HG02870 (cell line): ENCODE results near the gene NFKBIA.
"Not testable (repeated sequence)": the region's sequence is repeated elsewhere in the genome, so short reads cannot be mapped to it uniquely, and the experiment has no call there.

Source experiments
- ATAC-seq: cut with Tn5 transposase; IDR thresholded peaks from one replicate; pipeline ENCODE4 v1.9.1; 2021; ENCODE audit warnings: mild to moderate bottlenecking, moderate library complexity; ENCODE audit not compliant: unreplicated experiment

Gene NFKBIA, protein sequence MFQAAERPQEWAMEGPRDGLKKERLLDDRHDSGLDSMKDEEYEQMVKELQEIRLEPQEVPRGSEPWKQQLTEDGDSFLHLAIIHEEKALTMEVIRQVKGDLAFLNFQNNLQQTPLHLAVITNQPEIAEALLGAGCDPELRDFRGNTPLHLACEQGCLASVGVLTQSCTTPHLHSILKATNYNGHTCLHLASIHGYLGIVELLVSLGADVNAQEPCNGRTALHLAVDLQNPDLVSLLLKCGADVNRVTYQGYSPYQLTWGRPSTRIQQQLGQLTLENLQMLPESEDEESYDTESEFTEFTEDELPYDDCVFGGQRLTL

DNA sequence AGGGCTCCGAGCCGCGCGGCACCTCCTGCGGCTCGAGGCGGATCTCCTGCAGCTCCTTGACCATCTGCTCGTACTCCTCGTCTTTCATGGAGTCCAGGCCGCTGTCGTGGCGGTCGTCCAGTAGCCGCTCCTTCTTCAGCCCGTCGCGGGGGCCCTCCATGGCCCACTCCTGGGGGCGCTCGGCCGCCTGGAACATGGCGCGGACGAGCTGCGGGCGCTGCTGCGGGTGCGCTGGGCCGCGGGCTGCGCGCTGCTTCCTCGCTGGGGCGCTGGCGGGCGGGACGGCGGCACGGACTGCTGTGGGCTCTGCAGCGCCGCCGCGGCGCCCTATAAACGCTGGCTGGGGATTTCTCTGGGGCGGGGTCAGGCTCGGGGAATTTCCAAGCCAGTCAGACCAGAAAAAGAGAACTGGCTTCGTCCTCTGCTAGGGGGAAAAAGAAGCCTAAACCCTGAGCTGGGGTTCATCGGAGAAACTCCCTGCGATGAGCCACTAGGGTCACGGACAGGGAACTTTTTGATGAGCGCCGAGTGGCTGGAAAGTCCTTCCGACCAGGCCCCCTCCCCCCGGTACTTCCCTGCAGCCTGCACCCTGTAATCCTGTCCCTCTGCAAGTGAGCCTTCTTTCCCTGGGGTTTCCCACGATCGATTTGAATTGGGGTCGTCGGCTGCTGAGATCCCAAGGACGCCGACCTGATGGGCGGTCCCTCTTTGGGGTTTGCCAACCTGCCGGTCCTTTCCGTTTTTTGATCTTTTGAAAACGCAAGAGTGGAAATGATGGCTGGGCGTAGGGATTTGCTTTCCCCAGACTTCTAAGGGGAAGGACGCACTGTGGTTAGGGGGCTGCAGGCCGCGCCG, at the start of gene NFKBIA:
NFKBIA (minus strand) TSS at position 301 of the 855 bp plus-strand sequence; CDS start at position 196, 105 bp downstream.
- peak; percentile 57 for ATAC-seq

DNA sequence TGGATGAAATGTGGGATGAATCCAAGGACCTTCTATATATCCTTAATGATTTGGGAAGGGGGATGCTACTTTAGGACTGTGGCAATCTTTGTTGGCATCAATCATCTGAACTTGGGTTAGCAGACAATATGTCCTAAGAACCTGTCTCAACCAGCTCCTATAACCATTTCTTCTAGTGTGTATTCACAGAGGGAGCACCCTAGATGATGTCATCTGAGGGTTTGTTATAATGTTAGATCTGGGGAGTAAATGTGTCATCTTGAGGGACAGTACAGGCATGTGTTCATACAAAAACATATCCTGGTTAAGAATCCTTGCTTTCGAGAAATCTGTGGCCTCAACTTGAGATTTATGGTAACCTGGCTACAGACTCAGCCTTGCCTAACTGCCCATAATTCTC, 41.9 kb upstream of the NFKBIA start:
- no peak for ATAC-seq

DNA sequence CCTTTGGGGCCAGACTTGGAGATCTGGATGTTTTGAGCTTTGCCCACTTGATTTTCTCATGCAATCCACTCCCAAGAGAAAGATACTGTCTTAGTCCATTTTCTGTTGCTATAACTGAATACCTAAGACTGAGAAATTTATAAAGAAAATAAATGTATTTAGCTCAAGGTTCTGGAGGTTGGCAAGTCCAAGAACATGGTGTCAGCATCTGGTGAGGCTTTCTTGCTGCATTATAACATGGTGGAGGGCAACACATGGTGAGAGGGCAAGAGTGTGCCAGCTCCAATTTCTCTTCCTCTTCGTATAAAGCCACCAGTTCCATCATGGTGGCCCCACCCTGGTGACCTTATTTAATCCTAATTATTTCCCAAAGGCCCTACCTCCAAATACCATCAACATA, 39.6 kb upstream of the NFKBIA start:
- no peak for ATAC-seq

DNA sequence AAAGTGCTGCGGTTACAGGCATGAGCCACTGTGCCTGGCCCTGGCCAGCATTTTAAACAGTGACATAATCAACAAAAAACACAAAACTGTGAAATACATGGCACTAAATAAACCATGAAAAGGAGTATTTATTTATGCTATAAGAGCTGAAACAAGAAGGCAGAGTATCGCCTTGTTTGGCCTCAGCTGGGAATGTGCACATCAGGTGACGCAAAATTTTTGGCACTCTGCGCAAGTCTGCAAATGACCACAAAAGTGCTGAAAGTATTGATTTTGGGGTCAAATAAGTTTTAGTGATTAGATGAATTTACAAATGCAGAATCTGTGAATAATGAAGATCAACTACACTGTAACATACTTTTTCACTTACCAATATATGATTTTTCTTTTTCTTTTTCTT, 36.6 kb upstream of the NFKBIA start:
- no peak for ATAC-seq

DNA sequence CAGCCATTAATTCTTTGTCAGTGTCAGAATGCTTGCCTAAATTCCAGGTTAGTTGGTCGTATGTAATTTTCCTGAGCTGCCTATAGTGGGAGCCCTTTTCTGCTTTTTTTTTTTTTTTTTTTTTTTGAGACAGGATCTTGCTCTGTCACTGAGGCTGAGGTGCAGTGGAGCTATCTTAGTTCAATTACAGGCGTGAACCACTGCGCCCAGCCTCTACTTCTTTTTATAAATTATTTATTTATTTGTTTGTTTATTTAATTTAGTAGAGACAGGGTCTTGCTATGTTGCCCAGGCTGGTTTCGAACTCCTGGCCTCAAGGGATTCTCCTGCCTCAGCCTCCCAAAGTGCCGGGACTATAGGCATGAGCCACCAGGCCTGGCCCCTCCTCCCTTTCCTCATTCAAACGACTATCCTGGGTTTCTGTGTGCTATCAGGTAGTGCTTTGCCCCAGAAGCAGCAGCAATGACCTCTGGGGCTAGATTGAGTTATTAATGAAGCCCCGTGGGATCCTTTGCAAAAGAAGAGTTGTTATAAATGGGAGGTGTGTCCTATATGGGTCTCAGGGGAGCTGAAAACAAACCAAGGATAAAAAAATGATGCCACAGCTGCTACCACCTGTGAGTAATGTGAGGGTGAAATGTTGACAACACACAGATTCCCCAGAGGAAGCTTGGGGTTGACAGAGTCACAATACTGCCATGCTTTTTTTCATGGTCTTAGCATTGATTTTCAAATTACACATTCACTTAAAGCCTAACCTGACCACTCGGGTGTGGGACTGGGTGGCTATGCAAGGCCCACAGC, 34.6 kb upstream of the NFKBIA start:
- no peak for ATAC-seq

DNA sequence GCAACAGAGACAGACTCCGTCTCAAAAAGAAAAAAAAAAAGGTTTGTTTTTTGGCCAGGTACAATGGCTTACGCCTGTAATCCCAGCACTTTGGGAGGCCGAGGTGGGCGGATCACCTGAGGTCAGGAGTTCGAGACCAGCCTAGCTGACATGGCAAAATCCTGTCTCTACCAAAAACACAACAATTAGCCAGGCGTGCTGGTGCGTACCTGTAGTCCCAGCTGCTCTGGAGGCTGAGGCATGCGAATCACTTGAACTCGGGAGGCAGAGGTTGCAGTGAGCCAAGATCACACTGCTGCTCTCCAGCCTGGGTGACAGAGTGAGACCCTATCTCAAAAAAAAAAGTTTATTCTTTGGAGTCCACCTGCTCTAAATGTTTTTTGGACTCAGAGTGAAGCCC, 33.9 kb upstream of the NFKBIA start:
- not testable (repeated sequence) for ATAC-seq

DNA sequence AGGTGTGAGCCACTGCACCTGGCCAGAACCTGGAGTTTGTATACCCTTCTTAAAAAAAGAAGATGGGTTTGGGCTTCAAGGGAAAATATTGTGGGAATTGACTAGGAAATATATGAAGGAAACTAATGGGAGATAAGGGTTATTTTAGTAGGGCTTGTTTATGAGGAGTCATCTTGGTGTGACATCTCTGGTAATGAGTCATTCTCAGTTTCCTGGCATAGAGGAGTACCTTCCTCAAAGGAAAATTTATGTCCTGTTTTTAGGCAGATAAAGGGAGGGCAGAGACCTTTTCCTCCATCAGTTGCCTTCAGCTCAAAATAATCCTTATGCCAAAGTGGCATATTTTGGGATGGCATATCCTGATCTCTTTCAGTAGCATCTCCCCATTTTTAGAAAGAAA, 30.6 kb upstream of the NFKBIA start:
- ATAC-seq = no peak

DNA sequence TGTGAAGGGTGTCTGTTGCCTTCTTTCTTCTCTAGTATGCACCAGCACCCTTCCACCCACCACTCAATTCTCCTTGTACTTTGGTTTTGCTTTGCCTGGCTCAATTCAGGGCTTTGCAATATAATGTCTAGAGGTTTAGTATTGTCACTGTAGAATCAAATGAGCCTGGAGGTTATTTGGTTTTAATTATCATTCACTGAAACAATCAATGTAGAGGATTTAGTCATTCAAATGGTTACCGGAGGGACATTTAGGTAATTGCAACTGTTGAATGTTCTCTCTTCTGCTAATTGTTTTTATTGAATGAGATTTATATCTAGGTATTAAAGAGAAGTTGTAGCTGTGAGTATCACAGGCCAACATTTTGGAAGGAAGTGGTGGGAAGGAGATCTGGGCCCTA, 29.3 kb upstream of the NFKBIA start:
- ATAC-seq = no peak

DNA sequence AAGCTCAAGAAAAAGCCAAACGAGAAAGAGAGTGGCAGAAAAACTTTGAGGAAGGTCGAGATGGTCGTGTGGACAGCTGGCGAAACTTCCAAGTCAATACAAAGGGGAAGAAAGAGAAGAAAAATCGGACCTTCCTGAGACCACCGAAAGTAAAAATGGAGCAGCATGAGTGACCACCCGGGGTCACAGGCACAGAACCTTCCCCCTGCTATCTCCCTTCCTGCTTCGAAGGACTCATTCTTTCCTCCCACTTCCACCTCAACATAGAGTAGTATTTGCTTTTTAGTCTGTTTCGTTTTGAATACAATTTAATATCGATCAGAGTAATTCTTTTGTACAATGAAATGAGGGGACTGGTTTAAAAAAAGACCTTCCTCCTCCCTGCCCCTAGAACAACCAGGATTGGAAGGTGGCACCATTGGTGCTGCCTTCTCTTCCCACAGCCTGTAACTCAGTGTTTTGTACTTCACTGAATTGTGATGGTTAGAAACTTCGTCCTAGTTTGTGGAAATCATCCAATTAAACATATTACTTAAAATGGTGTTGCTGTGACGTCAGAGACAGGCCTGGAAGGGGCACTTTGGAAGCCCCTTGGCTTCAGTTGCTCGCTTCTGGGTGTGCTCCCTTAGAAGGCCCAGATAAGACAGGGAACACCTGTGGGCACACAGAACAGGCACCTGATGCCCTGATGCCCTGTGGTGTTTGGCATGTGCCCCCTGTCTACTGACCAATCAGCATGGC, 26.1 kb upstream of the NFKBIA start:
- ATAC-seq = no peak

DNA sequence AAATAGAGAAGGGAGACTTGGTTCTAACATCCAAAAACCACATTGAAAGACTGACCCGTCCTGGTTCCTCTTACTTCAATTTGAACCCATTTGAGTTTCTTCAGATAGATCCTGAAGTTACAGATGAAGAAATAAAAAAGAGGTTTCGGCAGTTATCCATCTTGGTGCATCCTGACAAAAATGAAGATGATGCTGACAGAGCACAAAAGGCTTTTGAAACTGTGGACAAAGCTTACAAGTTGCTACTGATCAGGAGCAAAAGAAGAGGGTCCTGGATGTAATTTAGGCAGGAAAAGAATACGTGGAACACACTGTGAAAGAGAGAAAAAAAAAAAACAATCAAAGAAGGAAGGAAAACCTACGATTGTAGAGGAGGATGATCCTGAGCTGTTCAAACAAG, 25.4 kb upstream of the NFKBIA start:
- ATAC-seq = no peak

DNA sequence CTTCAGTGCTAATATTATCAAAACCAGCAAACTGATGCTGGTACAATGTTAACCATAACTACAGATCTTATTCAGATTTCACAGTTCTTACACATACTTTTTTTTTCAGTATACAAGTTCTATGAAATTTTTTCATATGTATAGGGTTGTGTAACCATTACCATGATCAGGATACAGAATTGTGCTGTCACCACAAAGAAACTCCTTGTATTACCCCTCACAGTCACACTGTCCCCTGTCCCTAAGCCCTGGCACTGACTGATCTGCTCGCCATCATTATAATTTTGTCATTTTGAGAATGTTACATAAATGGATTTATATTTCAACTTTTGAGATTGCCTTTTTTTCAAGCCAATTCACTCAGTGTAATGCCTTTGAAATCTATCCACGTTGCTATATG, 21.3 kb upstream of the NFKBIA start:
- no peak for ATAC-seq

DNA sequence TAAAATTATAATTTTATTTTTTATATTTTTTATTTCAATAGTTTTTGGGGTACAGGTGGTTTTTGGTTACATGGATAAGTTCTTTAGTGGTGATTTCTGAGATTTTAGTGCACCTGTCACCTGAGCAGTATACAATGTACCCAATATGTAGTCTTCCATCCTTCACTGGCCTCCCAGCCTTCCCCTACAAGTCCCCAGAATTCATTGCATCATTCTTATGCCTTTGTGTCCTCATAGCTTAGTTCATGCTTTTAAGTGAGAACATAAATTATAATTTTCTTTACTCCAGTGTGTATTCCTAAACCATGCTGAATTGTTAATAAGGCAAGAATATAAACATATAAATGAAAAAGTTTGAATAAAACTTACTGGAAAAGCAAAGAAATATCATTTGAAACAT, 19.1 kb upstream of the NFKBIA start:
- ATAC-seq = no peak

DNA sequence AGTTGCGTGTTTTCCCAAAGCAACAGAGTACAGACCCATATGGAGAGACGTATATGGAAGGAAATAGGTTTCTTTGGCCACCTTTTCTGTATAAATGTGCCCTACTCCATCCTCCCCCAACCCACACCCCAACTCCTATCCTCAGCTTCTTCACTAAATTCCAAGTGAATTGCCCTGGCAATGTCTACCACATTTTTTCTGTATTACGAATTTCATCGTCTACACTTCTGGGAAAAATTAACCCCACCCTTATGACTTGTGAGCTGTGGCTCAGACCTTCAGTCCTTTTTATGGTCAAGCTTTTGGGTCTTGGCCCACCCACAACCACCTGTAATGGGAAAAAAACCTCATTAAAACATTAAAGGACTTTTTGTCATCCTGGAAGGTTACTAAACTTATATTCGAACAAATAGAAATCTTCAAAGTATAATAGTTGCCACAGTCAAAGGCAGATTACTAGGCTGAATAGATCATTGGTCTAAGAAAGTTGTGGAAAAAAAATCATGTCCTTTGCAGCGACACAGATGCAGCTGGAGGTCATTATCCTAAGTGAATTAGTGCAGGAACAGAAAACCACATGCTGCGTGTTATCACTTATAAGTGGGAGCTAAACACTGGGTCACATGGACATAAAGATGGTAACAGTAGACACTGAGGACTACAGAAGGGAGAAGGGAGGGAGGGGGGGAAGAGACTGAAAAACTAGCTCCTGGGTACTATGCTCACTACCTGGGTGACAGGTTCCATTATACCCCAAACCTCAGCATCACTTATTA, 15.7 kb upstream of the NFKBIA start:
- ATAC-seq = no peak

DNA sequence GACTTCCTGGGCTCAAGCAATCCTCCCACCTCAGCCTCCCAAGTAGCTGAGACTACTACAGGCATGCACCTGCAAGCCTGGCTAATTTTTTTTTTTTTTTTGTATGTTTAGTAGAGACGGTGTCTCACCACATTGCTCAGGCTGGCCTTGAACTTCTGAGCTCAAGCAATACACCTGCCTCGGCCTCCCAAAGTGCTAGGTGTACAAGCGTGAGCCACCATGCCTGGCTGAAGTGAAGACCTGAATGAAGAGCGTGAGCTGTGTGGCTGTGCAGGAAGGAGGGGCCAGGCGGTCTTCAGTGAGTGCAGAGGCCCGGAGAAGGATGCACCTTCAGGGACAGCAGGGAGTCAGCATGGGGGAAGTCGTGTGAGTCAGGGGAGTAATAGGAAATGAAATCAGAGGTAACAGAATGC, 14.9 kb upstream of the NFKBIA start:
- ATAC-seq = no peak

DNA sequence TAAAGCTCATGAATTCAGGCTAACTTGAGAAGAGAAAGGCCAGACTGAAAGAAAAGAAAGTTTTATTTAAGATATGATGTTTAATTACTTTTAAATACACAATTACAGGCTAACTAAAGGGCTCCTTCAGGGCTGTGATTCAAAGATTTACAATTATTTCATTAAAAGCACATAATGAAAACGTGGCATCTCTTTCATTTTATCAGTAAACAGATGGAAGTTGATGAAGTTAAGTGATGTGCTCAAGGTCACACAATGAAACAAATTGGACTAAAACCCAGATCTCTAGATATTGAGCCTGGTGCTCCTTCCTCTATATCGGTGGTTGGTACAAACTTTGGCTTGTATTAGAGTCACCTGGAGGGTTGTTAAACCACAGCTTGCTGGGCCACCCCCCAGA, 13.5 kb upstream of the NFKBIA start:
- no peak for ATAC-seq

DNA sequence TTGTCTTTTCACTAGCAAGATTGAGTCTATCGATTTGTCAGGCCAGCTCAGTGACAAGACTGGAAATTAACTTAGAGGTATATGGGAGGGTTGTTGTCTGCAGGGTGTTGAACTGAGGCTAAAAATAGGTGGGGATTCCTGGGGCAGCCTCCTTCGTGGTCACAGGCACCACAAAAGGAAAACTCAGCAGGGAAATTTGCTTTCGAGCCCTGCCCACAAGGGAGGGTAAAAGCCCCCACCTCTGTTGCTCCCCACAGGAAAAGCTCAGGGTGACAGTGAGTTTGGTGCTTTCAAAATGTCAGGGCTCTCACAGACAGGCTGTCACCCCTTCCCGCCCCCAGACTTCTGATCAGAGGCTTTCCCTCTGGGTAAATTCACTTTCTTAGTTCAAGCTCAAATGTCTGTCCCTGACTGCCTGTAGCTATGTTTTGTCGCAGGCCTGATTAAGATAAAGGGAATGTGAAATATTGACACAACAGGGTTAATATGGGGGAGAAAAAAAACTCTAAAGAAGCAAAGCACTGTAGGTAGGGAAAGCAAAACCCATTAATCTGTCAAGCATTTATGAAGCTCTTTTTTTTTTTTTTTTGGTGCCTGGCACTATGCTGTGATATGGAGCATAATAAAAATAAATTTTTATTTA, 11.7 kb upstream of the NFKBIA start:
- peak; percentile 47 for ATAC-seq

DNA sequence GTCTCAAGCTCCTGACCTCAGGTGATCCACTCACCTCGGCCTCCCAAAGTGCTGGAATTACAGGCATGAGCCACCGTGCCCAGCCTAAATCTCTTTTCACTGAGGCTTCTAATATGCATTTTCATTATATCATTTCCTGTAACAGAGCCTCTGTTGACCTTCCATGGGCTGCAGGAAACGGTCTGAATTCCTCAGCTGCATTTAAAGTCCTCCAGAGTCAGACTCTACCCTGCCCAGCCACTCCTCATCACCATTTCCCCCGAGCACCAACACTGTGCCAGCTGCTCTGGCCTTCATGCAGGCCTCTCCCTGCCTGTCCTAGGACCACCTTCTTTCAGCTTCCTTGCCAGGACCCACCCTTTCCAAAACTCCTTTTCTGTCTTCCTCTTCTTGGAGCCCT, 9.8 kb upstream of the NFKBIA start:
- no peak for ATAC-seq

DNA sequence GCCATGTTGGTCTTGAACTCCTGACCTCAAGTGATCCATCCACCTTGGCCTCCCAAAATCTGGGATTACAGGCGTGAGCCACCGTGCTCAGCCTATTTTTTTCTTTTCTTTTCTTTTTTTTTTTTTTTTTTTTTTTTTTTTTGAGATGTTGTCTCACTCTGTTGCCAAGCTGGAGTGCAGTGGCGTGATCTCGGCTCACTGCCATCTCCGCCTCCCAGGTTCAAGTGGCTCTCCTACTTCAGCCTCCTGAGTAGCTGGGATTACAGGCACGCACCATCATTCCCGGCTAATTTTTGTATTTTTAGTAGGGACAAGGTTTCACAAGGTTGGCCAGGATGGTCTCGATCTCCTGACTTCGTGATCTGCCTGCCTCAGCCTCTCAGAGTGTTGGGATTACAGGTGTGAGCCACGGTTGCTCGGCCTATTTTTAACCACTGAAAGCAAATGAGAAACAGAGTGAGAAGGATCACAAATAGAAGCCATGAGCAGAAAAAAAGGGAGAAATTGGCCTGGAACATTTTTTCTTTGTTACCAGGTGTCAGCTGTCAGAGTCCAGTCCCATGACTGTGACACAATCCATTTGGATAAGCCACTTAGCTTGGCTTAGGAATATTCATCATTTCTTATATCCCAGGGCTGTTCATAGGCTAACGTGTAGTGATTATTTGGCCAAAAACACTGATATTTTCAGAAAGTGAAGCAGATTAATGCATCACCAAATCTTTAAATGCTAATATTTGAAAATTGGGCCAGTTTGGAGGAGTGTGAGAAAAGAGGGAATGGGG, 7.9 kb upstream of the NFKBIA start:
- ATAC-seq = no peak

DNA sequence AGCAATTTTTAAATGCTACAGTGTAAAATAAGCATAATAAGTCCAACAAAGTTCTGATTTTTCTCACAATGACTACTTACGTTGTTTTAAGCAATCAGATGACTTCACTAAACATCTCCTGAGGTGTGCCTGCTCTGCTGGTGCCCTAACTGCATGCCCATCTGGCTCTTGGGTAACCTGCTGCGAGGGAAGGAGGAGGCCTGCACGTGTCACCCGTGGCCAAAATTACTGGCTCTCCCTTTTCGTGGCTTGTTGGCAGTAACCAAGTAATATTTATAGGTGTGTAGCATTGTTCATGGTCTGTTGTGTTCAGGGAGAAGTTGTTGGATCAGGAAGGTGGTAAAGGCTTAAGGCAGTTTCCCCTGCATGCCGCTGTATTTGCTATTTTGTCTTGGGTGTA, 6.3 kb upstream of the NFKBIA start:
- ATAC-seq = no peak
